AG09319 (cell line): ENCODE results near the gene FMOD.

ENCODE experiments used
- DNase-seq: peaks from one replicate; pipeline ENCODE4 v3.0.0-alpha.2; 2010; ENCODE audit warnings: low read depth; ENCODE audit errors: extremely low read depth
- TF ChIP-seq, protein P1 (sequence below): IDR thresholded peaks from 2 replicates; pipeline ENCODE4 v1.5.1; 2011; ENCODE audit warnings: low read depth, mild to moderate bottlenecking, inconsistent platforms, low read length, moderate library complexity

The FMOD gene

GRCh38 chr1:203335503-203335902 is 15.4 kb downstream of the FMOD start:
- TF ChIP-seq, protein P1, sequence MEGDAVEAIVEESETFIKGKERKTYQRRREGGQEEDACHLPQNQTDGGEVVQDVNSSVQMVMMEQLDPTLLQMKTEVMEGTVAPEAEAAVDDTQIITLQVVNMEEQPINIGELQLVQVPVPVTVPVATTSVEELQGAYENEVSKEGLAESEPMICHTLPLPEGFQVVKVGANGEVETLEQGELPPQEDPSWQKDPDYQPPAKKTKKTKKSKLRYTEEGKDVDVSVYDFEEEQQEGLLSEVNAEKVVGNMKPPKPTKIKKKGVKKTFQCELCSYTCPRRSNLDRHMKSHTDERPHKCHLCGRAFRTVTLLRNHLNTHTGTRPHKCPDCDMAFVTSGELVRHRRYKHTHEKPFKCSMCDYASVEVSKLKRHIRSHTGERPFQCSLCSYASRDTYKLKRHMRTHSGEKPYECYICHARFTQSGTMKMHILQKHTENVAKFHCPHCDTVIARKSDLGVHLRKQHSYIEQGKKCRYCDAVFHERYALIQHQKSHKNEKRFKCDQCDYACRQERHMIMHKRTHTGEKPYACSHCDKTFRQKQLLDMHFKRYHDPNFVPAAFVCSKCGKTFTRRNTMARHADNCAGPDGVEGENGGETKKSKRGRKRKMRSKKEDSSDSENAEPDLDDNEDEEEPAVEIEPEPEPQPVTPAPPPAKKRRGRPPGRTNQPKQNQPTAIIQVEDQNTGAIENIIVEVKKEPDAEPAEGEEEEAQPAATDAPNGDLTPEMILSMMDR = no peak
- DNase-seq = no peak

GRCh38 chr1:203331224-203331623 is 19.7 kb downstream of the FMOD start:
- DNase-seq = no peak
- TF ChIP-seq, protein P1 = no peak

DNA sequence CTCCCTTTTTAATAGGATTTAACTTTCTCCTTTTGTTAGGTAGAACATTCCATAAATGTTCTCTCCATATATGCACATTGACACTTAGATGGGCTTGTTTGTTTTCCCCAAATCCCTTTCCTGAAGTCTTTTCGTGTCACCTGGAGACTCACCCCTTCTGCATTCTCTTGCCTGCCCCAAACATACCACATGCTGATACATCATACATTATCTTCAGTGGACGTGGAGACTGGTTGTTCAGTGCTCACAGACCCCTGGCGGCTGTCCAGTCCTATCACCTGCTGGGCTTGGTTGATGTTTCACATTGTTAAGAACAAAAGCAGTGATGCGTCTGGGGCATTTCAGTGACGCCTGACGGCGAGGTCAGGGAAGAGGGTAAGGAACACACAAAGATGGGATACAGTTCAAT is 22.2 kb downstream of the FMOD start:
- TF ChIP-seq, protein P1 = no peak
- DNase-seq = no peak

DNA sequence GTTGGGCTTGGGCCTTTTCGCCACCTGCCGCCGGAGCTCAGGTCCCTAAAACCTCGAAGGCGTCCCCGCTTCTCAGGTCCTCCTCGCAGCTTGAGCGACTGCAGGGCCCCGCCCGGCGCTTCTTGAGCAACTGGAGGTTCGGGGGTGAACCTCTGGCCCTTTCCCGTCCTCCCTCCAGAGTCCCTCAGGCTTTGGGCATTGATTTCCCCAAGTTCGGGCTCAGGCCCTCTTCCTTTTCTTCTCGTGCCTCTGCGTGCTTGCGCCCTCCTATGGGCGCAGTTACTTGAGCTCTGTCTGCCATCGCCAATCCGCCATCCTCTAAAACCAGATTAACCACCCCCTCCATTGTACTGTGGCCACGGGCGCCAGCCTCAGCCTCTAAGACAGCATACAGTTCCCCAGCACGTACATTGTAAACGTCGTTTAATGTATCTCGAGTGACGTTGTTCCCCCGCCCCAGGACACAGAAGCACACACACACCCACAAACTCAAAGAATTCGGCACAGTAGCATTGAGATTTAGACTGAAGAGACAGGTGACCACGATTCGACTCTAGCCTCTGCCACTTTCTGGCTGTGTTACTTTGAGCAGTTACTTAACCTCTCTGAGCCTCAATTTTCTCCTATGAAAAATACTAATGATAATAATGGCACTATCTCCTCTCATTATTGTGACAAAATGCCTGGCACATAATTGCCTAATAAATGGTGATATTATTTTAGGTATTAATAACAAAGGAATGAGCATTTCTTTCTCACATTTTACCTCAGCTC is 23.1 kb downstream of the FMOD start:
- TF ChIP-seq, protein P1 = peak; percentile 46
- no peak for DNase-seq

- peak; percentile 49 for DNase-seq
- TF ChIP-seq, protein P1 = no peak
Measured at GRCh38 chr1:203326830-203327683, 23.9 kb downstream of the FMOD start.

GRCh38 chr1:203325418-203326091 is 25.4 kb downstream of the FMOD start:
- DNase-seq = no peak
- TF ChIP-seq, protein P1 = no peak
